A549 (cell line): ENCODE measurements around the gene PPIF. TPM values are rescaled to one million over a fixed set of nuclear protein-coding genes. Genes with fewer than 3 reads are reported as not detected.

Source experiments
- ATAC-seq, 2 experiments: fragments of 200-7000 bp in 1 of 2; fragments of >200 bp in 1 of 2; cut with Nextera tagmentation in 1 of 2; cut with Tn5 transposase in 1 of 2; 3 replicates each; pipeline versions ENCODE4 v1.8.0 to v1.9.1; 2018 to 2020; ENCODE audit warnings: mild to moderate bottlenecking in 1 of 2, moderate library complexity in 1 of 2
- CTCF ChIA-PET: fragments of 300-600 bp; sonication (Branson Sonifier 250); formaldehyde crosslinking; extraction: SDS; loops from one replicate; lab custom pipeline; 2021; ENCODE audit warnings: antibody characterized with exemption, inconsistent platforms; lab: Yijun Ruan, JAX
- POLR2A ChIA-PET: fragments of 350-600 bp; formaldehyde crosslinking; extraction: SDS; loops from one replicate; lab custom pipeline; 2021; ENCODE audit warnings: antibody characterized with exemption, inconsistent platforms; lab: Yijun Ruan, JAX
- DNase-seq, 2 experiments: peaks; one replicate each; pipeline versions ENCODE4 v3.0.0 to v3.0.0-alpha.2; 2011 to 2016; ENCODE audit warnings: low read depth in 1 of 2, low spot score in 1 of 2
- FAIRE-seq: peaks from 2 replicates; lab custom pipeline; 2011; peaks lifted over from hg19 to GRCh38; lab: Jason Lieb, UNC
- H3K27ac ChIP-seq, 2 experiments: fragments of >200 bp; sonication (Bioruptor Twin); formaldehyde crosslinking; 3 replicates each; pipeline ENCODE4 v1.5.1; 2016 to 2017
- H3K4me1 ChIP-seq: fragments of >200 bp; sonication (Bioruptor Twin); formaldehyde crosslinking; 3 replicates; pipeline ENCODE4 v1.6.1; 2016
- H3K4me2 ChIP-seq: fragments of >200 bp; sonication (Bioruptor Twin); formaldehyde crosslinking; 3 replicates; pipeline ENCODE4 v1.6.1; 2016
- H3K4me3 ChIP-seq: fragments of >200 bp; sonication (Bioruptor Twin); formaldehyde crosslinking; 3 replicates; pipeline ENCODE4 v1.5.1; 2016
- H3K9me3 ChIP-seq: fragments of >200 bp; sonication (Bioruptor Twin); formaldehyde crosslinking; 3 replicates; pipeline ENCODE4 v1.6.1; 2016
- BCL3 ChIP-seq: fragments of >200 bp; sonication (Bioruptor Twin); formaldehyde crosslinking; IDR thresholded peaks from 3 replicates; pipeline ENCODE4 v1.6.1; 2016
- CEBPB ChIP-seq, 2 experiments: fragments of >200 bp in 1 of 2; sonication (Bioruptor Twin) in 1 of 2; formaldehyde crosslinking in 1 of 2; IDR thresholded peaks; 2 replicates each; pipeline ENCODE4 v1.6.1; 2012 to 2016
- EHMT2 ChIP-seq: fragments of 200-600 bp; sonication (generic); IDR thresholded peaks from 2 replicates; pipeline ENCODE4 v1.6.1; 2016; ENCODE audit warnings: antibody characterized with exemption, low read depth, mild to moderate bottlenecking, moderate library complexity
- HOXA7 ChIP-seq: fragments of 250-450 bp; sonication (Bioruptor Pico); IDR thresholded peaks from 2 replicates; pipeline ENCODE4 v1.5.0; 2020; ENCODE audit warnings: mild to moderate bottlenecking, moderate library complexity
- JUN ChIP-seq, 2 experiments: fragments of >200 bp; sonication (Bioruptor Twin); formaldehyde crosslinking; IDR thresholded peaks; 2 replicates in 1 of 2; 3 replicates in 1 of 2; pipeline ENCODE4 v1.6.1; 2016 to 2017
- MAFK ChIP-seq: fragments of 450-650 bp; IDR thresholded peaks from 2 replicates; pipeline ENCODE4 v1.6.1; 2014; ENCODE audit not compliant: partially characterized antibody
- MAX ChIP-seq: IDR thresholded peaks from 2 replicates; pipeline ENCODE4 v1.6.1; 2012
- NFE2L2 ChIP-seq: fragments of 150-350 bp; conservative IDR thresholded peaks from 2 replicates; pipeline ENCODE4 v1.6.1; 2014; ENCODE audit warnings: low read length
- NPAS2 ChIP-seq: fragments of 250-450 bp; sonication (Bioruptor Pico); IDR thresholded peaks from 2 replicates; pipeline ENCODE4 v1.8.0; 2022; ENCODE audit warnings: mild to moderate bottlenecking, moderate library complexity, borderline replicate concordance
- PHF8 ChIP-seq: fragments of 200-600 bp; sonication (generic); IDR thresholded peaks from 2 replicates; pipeline ENCODE4 v1.6.1; 2016; ENCODE audit warnings: low read depth, mild to moderate bottlenecking, antibody characterized with exemption, moderate library complexity, borderline replicate concordance
- POLR2A ChIP-seq: IDR thresholded peaks from 2 replicates; pipeline ENCODE4 v1.6.1; 2012; ENCODE audit warnings: mild to moderate bottlenecking, low read length
- POLR2AphosphoS2 ChIP-seq: conservative IDR thresholded peaks from 2 replicates; pipeline ENCODE4 v1.6.1; 2012; ENCODE audit warnings: low read length, improper control_type of control experiment, inconsistent platforms
- RCOR1 ChIP-seq: fragments of 150-350 bp; IDR thresholded peaks from 2 replicates; pipeline ENCODE4 v1.6.1; 2014; ENCODE audit warnings: antibody characterized with exemption, low read length, low read depth
- REST ChIP-seq: fragments of 200-600 bp; sonication (generic); IDR thresholded peaks from 2 replicates; pipeline ENCODE4 v1.6.1; 2016; ENCODE audit warnings: antibody characterized with exemption, mild to moderate bottlenecking, moderate library complexity
- RNF2 ChIP-seq: fragments of 200-600 bp; sonication (generic); IDR thresholded peaks from 2 replicates; pipeline ENCODE4 v1.6.1; 2016; ENCODE audit warnings: low read depth, mild to moderate bottlenecking, antibody characterized with exemption, moderate library complexity, borderline replicate concordance
- TP53 ChIP-seq: fragments of 250-450 bp; sonication (Bioruptor Pico); IDR thresholded peaks from 2 replicates; pipeline ENCODE4 v1.5.0; 2021; ENCODE audit warnings: mild to moderate bottlenecking, moderate library complexity
- ZNF302 ChIP-seq: fragments of 250-450 bp; sonication (Bioruptor Pico); IDR thresholded peaks from 2 replicates; pipeline ENCODE4 v1.9.0; 2021; ENCODE audit warnings: inconsistent platforms, mild to moderate bottlenecking, moderate library complexity
- ZSCAN20 ChIP-seq: fragments of 250-450 bp; sonication (Bioruptor Pico); IDR thresholded peaks from 2 replicates; pipeline ENCODE4 v1.8.0; 2022; ENCODE audit warnings: mild to moderate bottlenecking, moderate library complexity
- WGBS: methylation state at CpG from one replicate; pipeline ENCODE4 v1.1.6; 2017; ENCODE audit errors: missing lambda C conversion rate; 5-methylcytosine and 5-hydroxymethylcytosine counted together
- polyA plus RNA-seq, 4 experiments: library from polyadenylated mRNA; depleted of rRNA in 3 of 4; stranded (reverse); fragments of >200 nt; fragmentation: RNase III in 1 of 4; extraction: RNeasy Plus Mini Kit Qiagen cat#74134 plus additional on column Dnase treatment in 1 of 4; gene quantifications; 2 replicates in 3 of 4; 3 replicates in 1 of 4; pipeline ENCODE4 v1.2.3, GENCODE V29; 2011 to 2017

The PPIF gene
- polyA plus RNA-seq, 2 of the 4 experiments (the other 2 are of a cell fraction): 44.8 to 75.0 TPM

GRCh38 chr10:79324032-79324695 lies 23.1 kb upstream of the PPIF start:
- Histone ChIP-seq H3K4me3 (no peak overlapping the region), H3K9me3 (no peaks in the 10 kb centered on the region), H3K4me1 (peaks cover 30% of the 10 kb centered on the region), H3K27ac (peak overlapping the region in 1 of 2 experiments; percentile 83; a peak in 2 of 6 replicates), H3K4me2 (no peak overlapping the region)
- FAIRE-seq (no peak), DNase-seq (no peak), ATAC-seq (no peak)
- CTCF ChIA-PET: no interaction called here
- TF ChIP-seq RNF2 (no peak), REST (no peak), POLR2AphosphoS2 (no peak), BCL3 (no peak), TP53 (no peak), POLR2A (no peak), PHF8 (no peak), CEBPB (IDR thresholded peaks at IDR 0.05) (no peak), ZSCAN20 (CRISPR knock-in tag) (no peak), MAFK (no peak), JUN (IDR thresholded peaks at IDR 0.05) (no peak), MAX (no peak), ZNF302 (CRISPR knock-in tag) (no peak), NPAS2 (CRISPR knock-in tag) (no peak)
- 81% methylated on average over 10 of the region's 10 CpGs for WGBS
- POLR2A ChIA-PET: no interaction called here

GRCh38 chr10:79326361-79327089 lies 20.7 kb upstream of the PPIF start:
- Histone ChIP-seq H3K27ac (no peak overlapping the region), H3K4me1 (peaks cover 20% of the 10 kb centered on the region), H3K4me2 (no peak overlapping the region), H3K4me3 (no peak overlapping the region), H3K9me3 (no peaks in the 10 kb centered on the region)
- CTCF ChIA-PET: interaction anchor here (1.0 to 1.2 kb wide), 2 partner anchors 14 to 167 kb away, joined by 3 read pairs; no protein-coding TSS in a partner anchor
- ATAC-seq (no peak), FAIRE-seq (peak; percentile 23), DNase-seq (no peak)
- no peak for TF ChIP-seq HOXA7 (CRISPR knock-in tag)
- no peak for TF ChIP-seq RCOR1
- TF ChIP-seq NFE2L2: no peak
- TF ChIP-seq EHMT2: no peak
- 84% methylated on average over 3 of the region's 3 CpGs for WGBS
- POLR2A ChIA-PET: no interaction called here
